AG04449 (cell line): ENCODE measurements around the gene CLBA1.

Source experiments
- CTCF ChIA-PET: fragments of 350-600 bp; formaldehyde crosslinking; extraction: SDS; loops from one replicate; lab custom pipeline; 2021; ENCODE audit warnings: antibody characterized with exemption; lab: Yijun Ruan, JAX
- POLR2A ChIA-PET: fragments of 400-600, 350-600 bp; formaldehyde crosslinking; extraction: SDS; loops from one replicate; lab custom pipeline; 2020; ENCODE audit warnings: antibody characterized with exemption, inconsistent platforms; lab: Yijun Ruan, JAX
- DNase-seq: peaks from one replicate; pipeline ENCODE4 v3.0.0-alpha.2; 2010; ENCODE audit warnings: low read depth, low spot score
- H3K4me3 ChIP-seq: 2 replicates; pipeline ENCODE4 v1.5.1; 2011; ENCODE audit warnings: low read depth, mild to moderate bottlenecking, control low read depth, low read length
- TF ChIP-seq, protein P1 (sequence below): IDR thresholded peaks from one replicate; pipeline ENCODE4 v1.5.1; 2011; ENCODE audit warnings: mild to moderate bottlenecking, moderate library complexity, low read length, control low read depth, inconsistent platforms; ENCODE audit not compliant: insufficient read depth; ENCODE audit errors: missing control alignments

The CLBA1 gene

DNA sequence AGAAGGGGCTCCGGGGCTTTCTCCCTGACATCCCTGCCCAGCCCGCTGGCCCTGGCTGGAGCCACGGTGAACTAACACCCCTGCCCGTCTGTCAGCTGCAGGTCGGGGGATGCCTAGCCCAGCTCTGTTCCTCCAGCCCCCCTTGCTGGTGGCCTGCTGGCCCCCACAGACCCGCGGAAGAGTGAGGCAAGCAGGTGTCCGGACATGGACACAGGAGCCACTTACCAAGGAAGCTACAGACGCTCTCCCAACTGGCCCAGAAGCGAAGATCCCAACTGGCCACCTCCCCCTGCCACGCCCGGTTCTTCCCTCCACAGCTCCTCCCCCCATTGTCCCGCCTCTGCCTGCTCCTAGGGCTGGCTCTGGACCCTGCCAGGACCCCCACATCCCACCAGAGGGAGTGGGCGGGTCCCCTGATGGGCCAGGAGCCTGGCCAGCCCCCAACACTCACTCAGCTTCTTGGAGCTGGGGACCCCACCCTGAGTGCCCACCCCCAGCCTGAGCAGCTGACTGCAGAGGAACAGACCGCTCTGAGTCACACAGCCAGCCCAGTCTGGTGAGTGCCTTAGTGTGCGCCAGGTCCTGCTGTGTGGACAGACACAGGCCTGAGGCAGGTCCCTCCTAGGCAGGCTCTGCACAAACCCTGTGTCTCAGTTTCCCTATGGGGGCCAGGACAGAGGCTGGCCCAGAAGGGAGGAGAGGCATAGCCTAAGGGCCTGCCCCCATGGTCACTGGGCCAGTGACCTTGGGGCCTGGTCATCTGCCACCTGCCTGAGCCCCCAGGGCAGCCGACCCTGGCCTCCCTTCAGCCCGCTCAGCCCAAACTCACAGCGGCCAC lies 15.1 kb upstream of the CLBA1 start:
- H3K4me3 ChIP-seq: peak overlapping the region; percentile 58
- TF ChIP-seq, protein P1, sequence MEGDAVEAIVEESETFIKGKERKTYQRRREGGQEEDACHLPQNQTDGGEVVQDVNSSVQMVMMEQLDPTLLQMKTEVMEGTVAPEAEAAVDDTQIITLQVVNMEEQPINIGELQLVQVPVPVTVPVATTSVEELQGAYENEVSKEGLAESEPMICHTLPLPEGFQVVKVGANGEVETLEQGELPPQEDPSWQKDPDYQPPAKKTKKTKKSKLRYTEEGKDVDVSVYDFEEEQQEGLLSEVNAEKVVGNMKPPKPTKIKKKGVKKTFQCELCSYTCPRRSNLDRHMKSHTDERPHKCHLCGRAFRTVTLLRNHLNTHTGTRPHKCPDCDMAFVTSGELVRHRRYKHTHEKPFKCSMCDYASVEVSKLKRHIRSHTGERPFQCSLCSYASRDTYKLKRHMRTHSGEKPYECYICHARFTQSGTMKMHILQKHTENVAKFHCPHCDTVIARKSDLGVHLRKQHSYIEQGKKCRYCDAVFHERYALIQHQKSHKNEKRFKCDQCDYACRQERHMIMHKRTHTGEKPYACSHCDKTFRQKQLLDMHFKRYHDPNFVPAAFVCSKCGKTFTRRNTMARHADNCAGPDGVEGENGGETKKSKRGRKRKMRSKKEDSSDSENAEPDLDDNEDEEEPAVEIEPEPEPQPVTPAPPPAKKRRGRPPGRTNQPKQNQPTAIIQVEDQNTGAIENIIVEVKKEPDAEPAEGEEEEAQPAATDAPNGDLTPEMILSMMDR: no peak
- POLR2A ChIA-PET: interaction anchor here (1.5 to 1.9 kb wide), 2 partner anchors 15 to 36 kb away, joined by 4 to 5 read pairs; partner anchors contain the start of gene CLBA1
- CTCF ChIA-PET: interaction anchor here (0.7 to 11.8 kb wide), 7 partner anchors 9 to 74 kb away, joined by 3 to 383 read pairs (median 4); partner anchors contain the start of gene CDCA4
- DNase-seq: no peak

DNA sequence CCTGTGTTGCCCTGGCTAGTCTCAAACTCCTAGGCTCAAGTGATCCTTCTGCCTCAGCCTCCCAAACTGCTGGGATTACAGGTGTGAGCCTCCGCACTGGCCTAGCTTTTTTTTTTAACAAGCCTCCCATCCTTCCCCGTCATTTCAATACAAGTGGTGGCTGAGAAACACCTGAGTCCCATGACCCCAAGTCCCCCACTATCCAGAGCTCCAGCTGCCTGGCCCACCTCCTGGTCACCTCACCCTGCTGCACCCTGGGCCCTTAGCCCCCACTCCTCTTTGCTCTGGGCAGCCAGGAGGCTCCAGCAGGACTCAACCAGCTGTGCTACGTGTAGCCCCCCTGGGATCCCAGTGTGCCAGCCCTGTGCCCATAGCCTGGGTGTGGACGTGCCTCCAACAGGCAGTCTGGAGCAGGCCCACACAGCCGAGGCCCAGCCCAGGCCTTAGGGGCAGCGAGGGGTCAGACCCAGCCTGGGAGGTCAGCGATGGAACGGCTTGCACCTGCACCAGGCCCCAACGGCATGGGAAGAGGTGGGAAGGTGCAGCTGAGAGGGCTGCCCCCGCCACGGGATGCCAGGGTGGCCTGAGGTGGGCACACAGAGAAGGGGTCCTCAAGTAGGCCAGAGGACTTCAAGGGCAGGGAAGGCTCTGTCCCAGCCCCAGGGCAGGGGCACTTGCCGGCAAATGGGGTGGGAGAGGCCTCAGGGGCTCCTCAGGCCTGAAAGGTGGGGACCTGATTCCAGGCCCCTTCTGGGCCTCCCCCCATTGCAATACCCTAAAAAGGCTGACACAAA lies 13.9 kb upstream of the CLBA1 start:
- POLR2A ChIA-PET: no interaction called here
- TF ChIP-seq, protein P1: no peak

DNA sequence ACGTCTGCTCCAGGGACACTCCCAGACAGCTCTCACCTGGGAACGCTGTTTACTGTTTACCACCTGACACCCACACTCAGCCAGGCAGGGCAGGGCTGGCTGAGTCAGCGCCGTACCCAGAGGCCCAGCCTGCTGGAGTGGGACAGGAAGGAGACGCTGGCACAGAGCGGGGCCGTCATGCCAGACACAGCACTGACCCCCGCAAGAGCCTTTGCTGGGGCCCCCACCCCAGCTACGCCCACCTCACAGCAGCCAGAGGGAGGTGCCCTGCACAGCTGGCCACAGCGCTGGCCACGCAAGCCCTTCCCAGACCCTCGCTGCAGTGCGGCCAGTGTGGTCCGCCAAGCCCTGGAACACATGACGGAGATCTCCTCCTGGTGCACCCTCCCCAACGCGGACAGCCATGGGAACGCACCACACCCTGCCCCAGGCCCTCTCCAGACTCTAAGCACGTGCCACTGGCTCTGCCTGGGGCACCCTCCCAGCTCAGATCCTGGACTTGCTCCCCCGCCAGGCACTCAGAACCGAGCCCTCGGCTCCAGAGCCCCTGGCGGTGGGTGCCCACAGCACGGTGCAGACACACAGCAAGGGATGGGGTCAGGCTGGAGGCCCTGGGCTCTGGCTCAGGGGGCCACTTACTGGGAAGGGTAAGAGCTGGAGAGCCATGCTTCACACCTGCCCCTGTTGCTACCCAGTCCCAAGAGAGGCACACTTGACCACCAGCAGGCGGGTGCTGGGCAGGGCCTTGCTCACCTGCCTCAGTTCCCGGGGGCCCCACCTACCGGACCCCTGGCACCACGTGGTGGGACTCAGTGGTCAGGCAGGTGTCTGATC lies 13.1 kb upstream of the CLBA1 start:
- no peak for DNase-seq
- TF ChIP-seq, protein P1: no peak
- POLR2A ChIA-PET: interaction anchor here (0.7 to 2.4 kb wide), 6 partner anchors 13 to 329 kb away, joined by 3 to 10 read pairs (median 4); partner anchors contain the start of genes BRF1, CDCA4 and CLBA1
- H3K4me3 ChIP-seq: no peak overlapping the region
- CTCF ChIA-PET: interaction anchor here (1.4 to 11.8 kb wide), 11 partner anchors 8 to 116 kb away, joined by 3 to 383 read pairs (median 33); partner anchors contain the start of gene CLBA1

More for the DNA sequence above, 13.9 kb upstream of the CLBA1 start:
- no peak overlapping the region for H3K4me3 ChIP-seq
- no peak for DNase-seq
- CTCF ChIA-PET: interaction anchor here (2.0 to 11.8 kb wide), 4 partner anchors 13 to 76 kb away, joined by 5 to 383 read pairs (median 44); partner anchors contain the start of gene CLBA1

DNA sequence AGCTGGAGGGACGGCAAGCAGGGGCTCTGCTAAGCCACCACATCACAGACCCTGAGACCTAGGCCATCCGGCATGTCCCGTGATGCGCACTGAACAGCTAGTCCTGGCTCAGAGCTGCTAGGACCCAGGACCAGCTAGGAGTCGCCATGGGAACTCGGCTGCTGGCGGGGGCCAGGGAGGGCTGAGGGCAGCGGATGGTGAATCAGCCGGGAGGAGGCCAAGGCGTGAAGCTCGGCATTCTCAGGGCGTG lies 12.5 kb upstream of the CLBA1 start:
- no peak overlapping the region for H3K4me3 ChIP-seq
- ChIA-PET CTCF (interaction anchor here (1.0 to 11.8 kb wide), 12 partner anchors 9 to 115 kb away, joined by 3 to 383 read pairs (median 30); partner anchors contain the start of gene CLBA1), POLR2A (interaction anchor here (0.7 to 2.4 kb wide), 7 partner anchors 13 to 328 kb away, joined by 3 to 10 read pairs (median 4); partner anchors contain the start of genes BRF1, CDCA4 and CLBA1)
- peak; percentile 67 for DNase-seq
- TF ChIP-seq, protein P1: no peak

DNA sequence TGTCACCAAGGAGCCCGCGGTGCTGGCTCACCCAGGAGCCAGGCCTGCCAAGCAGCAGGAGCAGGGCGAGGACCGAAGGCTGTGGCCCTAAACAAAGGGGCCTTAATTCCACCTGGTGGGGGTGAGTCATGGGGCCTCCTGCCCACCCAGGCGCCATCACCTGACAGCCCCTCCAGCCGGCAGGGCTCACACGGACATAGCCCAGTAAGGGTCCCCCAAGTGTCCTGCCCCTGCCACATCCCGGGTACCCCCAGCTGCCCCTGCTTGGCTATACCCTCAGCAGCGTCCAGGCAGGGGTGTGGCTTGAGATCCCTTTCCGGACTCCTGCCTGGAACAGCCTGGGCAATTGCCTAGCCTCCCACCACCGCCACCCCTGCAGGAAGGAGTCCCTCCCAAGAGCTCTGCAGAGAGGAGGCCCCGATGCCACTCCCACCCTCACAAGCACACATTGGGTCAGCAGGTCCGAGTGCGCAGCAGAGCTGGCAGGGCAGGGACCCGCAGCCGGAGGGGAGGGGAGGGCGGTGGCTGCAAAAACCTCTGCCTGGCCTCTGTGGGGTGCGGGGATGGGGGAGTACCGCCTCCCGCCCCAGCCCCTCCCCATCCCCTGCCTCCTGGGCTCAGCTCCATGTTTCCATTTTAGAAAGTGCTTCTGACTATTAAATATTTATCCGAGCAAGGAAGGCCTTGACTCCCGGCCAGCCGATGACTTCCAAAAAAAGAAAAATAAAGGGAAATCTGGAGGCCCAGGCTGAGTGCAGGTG lies 12.0 kb upstream of the CLBA1 start:
- CTCF ChIA-PET: interaction anchor here (1.0 to 11.8 kb wide), 18 partner anchors 10 to 309 kb away, joined by 3 to 383 read pairs (median 14); partner anchors contain the start of gene CLBA1
- TF ChIP-seq, protein P1: no peak
- DNase-seq: no peak
- POLR2A ChIA-PET: interaction anchor here (0.7 to 2.4 kb wide), 7 partner anchors 12 to 328 kb away, joined by 3 to 10 read pairs (median 4); partner anchors contain the start of genes BRF1, CDCA4 and CLBA1
- peak overlapping the region; percentile 41 for H3K4me3 ChIP-seq
